ENCODE results near the gene HHATL.

Gene HHATL

DNA sequence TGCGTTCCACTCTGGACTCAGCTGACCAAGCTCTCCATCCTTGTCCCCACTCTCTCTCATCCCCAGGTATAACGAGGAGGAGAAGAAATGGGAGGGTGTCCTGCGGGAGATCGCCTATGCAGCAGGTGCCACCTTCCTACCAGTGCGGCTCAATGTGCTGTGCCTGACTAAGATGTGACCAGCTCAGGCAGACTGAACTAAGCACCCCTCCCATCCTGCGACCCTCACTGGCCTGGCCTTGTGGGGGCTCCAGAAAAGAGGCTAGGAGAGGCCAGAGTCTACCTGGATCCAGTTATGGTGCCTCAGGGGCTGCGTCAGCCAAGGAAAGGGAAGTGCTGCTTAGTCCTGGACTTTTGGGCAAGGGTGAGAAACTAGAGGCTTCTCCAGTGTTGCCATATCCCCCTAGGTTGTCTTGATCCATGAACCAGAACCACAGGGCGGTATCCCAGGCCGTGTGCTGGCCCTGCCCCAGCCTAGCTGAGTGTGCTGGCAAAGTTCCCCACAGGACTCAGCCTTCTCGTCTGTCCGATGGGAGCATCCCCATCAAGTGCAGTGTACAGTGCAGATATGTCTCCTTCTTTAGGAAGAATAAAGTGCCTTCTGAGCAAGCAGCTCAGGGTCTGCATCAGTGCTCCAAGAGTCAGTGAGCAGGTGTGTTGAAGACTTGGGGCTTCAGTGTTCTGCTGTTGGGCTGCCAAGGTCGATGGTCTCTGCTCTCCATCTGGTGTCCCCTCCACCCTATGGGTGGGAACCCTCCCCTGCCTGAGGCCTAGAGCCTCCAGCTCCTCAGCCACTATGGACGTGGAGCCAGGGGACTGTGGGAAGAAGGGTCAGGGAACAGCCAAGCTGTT, 10.6 kb downstream of the HHATL start:
- TF ChIP-seq GATA3 (IDR thresholded peaks at IDR 0.05; ENCODE audit: low read depth, low read length) (no peak), GATA2 (IDR thresholded peaks at IDR 0.05; ENCODE audit: low read depth, low read length) (no peak)

DNA sequence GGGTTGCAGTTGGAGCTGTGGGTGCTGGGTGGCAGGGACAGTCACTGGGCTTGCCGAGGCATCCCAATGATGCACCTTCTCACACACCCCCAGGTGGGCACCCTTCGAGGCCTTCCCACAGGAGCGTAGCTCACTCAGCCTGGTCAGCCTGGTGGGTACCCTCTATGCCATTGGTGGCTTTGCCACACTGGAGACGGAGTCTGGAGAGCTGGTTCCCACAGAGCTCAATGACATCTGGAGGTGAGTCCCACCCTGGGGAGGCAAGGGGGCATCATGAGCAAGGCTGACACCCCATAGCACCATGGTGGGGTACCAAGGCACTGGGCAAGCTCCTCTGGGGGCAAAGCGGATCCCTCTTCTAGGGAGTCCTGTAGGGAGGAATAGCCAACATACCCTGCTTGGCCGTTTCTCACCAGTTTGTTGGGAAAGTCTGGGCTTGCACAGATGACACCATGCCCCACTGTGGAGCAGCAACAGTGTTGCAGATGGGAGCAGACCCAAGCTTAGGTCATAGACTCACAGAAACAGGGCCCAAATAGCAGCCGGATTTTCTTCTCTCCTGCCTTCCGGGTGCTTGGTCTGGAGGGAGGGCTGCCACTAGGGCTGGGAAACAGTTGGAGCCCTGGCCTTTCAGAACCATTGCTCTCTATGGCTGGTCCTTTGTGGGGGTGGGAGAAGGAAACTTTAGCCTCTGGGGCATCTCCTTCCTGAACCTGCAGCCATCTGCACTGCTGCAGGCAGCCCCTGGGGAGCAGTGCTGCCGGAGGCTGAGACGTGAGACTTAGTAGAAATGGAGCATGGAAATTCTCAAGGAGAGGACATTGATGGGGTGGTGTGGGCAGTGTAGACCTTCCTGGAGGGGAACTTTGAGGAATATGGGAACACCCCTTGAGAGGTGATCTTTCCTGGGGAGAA, 11.6 kb downstream of the HHATL start:
- TF ChIP-seq GATA3 (IDR thresholded peaks at IDR 0.05; ENCODE audit: low read depth, low read length): no peak
- no peak for TF ChIP-seq GATA2 (IDR thresholded peaks at IDR 0.05; ENCODE audit: low read depth, low read length)

DNA sequence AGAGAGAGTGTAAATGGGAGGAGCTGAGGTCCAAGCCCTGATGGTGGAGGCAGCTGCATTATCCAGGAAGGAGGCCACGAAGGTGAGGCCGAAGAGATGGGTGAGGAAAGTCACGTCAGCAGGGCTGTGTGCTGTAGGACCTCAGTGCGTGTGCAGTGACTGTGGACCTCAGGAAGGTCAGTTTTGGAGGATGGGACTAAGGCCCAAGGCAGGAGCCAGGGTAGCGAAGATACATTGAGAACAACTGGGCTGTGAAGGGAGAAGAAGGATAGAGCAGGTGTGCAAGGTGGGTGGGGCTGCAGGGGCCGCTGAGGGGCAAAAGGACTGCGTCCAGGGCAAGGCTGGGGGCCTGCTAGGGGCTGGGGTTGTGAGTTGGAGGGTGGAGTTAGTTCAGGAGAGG, 12.4 kb downstream of the HHATL start:
- TF ChIP-seq GATA3 (IDR thresholded peaks at IDR 0.05; ENCODE audit: low read depth, low read length) (no peak), GATA2 (IDR thresholded peaks at IDR 0.05; ENCODE audit: low read depth, low read length) (no peak)

DNA sequence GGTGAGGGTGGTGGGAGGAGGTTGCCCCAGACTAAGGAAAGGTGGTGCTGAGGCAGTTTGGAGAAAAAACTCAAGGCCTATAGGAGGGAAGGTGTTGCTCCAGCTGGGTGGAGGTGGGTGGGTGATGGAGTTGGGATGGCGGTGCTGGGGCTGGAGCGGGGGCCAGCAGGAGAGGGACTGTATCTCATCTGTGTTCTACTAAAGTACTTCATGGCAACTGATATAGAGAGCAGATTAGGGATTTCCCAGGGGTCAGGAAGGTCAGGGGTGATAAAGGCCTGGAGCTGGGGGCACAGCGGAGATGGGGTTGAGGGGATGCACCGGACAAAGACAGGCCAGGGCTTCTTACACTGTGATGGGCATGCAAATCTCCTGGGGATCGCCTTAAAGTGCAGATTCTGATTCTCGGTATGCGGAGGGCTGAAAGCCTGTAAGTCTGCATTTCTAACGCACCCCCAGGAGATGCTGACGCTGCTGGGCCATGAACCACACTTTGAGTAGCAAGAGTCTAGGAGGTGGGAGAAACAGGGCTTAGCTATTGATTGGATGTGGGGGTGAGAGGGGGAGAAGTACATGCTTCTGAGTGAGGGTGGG, 13.1 kb downstream of the HHATL start:
- TF ChIP-seq GATA3 (IDR thresholded peaks at IDR 0.05; ENCODE audit: low read depth, low read length) (no peak), GATA2 (IDR thresholded peaks at IDR 0.05; ENCODE audit: low read depth, low read length) (no peak)

DNA sequence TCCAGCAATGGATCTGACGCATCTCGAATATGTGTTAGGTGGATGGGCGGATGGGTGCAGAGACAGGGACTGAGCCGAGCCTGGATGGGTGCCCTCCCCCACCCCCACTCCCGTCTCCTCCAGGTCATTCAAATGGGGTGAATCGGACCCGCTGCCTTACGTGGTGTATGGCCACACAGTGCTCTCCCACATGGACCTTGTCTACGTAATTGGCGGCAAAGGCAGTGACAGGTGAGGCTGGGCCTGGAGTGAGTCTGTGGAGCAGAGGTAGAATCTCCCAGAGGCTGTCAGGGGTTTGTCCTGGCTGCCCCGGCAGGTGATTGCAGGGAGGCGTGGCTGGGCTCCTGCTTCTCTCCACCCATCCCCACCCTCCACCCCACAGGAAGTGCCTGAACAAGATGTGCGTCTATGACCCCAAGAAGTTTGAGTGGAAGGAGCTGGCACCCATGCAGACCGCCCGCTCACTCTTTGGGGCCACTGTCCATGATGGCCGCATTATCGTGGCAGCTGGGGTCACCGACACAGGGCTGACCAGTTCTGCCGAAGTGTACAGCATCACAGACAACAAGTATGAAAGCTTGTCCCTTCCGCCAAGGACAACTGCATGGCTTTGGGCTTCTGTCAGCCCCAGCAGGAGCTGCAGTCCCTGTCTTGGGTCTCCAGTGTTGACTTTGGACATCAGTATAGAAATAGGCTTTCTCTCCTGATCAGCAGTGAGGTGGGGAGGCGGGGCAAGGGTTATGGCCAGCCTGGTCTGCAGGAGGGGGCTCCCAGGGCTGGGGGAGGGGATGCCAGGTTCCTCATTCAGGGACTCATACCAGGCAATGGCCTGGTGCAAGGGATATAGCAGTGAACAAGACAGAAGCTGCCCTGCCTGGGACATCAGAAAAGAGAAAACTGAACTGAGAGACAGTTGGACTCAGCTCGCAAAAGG, 13.8 kb downstream of the HHATL start:
- no peak for TF ChIP-seq GATA3 (IDR thresholded peaks at IDR 0.05; ENCODE audit: low read depth, low read length)
- no peak for TF ChIP-seq GATA2 (IDR thresholded peaks at IDR 0.05; ENCODE audit: low read depth, low read length)

DNA sequence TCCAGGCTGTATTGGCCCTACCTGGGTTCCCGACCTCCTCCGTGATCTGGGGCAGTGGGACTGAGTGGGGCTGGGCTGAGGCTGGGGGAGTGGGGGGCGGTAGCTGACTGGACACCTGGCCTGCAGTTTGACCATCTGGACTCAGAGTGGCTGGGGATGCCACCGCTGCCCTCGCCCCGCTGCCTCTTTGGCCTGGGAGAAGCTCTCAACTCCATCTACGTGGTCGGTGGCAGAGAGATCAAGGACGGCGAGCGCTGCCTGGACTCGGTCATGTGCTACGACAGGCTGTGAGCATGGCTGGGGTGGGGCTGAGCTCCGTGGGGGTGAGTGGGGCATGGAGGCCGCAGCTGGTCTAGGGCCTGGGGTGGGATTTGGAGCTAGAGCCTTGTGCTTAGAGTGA, 14.6 kb downstream of the HHATL start:
- no peak for TF ChIP-seq GATA3 (IDR thresholded peaks at IDR 0.05; ENCODE audit: low read depth, low read length)

DNA sequence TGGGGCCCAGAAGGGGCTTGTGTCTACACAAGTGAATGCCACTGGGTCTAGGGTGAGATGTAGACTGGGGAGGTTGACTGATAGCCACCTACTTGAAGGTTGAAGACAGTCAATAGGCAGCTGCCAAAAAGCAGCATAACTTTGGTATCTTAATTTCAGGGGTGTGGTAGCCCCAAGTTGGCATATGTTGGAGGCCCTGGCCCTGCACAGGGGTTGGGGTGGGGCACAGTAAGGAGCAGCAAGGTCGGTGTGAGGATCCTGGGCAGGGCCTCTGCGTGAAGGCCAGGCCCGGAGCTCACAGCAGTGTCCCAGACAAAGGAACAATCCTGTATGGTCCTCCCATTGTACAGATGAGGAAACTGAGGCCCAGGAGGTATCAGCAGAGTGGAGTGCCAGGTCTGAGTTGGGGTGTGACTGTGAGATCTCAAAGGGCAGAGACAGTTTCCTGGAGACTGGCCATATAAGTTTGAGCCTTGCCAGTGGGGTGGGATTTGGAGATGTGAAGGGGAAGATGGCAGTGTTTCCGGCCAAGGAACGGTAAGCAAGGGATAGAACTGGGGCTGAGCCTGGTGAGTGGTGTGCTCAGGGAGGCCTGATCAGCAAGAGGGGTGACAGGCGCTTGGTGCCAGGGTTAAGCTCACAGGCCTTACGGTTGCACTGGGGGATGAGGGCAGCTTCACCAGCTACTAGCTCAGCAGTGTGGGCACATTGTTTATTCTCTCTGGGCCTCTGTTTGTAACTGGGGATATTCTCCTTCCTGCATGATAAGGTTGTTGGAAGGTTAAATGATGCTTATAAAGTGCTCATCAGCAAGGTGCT, 15.6 kb downstream of the HHATL start:
- TF ChIP-seq GATA2 (IDR thresholded peaks at IDR 0.05; ENCODE audit: low read depth, low read length): no peak
- no peak for TF ChIP-seq GATA3 (IDR thresholded peaks at IDR 0.05; ENCODE audit: low read depth, low read length)

DNA sequence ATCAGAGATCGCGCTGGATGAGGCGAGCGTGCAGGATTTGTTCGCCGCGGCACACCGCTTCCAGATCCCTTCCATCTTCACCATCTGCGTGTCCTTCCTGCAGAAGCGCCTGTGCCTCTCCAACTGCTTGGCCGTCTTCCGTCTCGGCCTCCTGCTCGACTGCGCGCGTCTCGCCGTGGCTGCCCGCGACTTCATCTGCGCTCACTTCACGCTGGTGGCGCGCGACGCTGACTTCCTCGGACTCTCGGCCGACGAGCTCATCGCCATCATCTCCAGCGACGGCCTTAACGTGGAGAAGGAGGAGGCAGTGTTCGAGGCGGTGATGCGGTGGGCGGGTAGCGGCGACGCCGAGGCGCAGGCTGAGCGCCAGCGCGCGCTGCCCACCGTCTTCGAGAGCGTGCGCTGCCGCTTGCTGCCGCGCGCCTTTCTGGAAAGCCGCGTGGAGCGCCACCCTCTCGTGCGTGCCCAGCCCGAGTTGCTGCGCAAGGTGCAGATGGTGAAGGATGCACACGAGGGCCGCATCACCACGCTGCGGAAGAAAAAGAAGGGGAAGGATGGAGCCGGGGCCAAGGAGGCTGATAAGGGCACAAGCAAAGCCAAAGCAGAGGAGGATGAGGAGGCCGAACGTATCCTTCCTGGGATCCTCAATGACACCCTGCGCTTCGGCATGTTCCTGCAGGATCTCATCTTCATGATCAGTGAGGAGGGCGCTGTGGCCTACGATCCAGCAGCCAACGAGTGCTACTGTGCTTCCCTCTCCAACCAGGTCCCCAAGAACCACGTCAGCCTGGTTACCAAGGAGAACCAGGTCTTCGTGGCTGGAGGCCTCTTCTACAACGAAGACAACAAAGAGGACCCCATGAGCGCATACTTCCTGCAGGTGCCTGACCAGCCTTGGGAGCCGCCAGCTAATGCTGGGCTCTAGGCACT, 16.4 kb downstream of the HHATL start:
- TF ChIP-seq GATA3 (IDR thresholded peaks at IDR 0.05; ENCODE audit: low read depth, low read length) (no peak), GATA2 (IDR thresholded peaks at IDR 0.05; ENCODE audit: low read depth, low read length) (no peak)

DNA sequence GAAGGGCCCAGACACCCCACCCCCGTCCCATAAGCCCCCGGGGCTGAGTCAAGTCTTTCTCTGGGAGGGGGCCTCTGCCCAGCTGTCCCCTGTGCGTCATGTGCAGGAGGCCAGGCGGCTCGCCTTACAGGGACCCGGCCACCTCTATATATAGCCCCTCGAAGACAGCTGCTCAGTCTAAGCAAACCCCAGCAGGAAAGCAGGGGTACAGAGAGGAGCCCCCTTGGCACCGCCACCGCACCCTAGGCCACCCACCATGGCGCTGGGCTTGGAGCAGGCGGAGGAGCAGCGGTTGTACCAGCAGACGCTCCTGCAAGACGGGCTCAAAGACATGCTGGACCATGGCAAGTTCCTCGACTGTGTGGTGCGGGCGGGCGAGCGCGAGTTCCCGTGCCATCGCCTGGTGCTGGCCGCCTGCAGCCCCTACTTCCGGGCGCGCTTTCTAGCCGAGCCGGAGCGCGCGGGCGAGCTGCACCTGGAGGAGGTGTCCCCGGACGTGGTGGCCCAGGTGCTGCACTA, 17.2 kb downstream of the HHATL start, which contains the start of gene KLHL40:
KLHL40 (plus strand) TSS at position 175 of the 519 bp plus-strand sequence; CDS start at position 257, 82 bp downstream.
- no peak for TF ChIP-seq GATA3 (IDR thresholded peaks at IDR 0.05; ENCODE audit: low read depth, low read length)
- TF ChIP-seq GATA2 (IDR thresholded peaks at IDR 0.05; ENCODE audit: low read depth, low read length): no peak

DNA sequence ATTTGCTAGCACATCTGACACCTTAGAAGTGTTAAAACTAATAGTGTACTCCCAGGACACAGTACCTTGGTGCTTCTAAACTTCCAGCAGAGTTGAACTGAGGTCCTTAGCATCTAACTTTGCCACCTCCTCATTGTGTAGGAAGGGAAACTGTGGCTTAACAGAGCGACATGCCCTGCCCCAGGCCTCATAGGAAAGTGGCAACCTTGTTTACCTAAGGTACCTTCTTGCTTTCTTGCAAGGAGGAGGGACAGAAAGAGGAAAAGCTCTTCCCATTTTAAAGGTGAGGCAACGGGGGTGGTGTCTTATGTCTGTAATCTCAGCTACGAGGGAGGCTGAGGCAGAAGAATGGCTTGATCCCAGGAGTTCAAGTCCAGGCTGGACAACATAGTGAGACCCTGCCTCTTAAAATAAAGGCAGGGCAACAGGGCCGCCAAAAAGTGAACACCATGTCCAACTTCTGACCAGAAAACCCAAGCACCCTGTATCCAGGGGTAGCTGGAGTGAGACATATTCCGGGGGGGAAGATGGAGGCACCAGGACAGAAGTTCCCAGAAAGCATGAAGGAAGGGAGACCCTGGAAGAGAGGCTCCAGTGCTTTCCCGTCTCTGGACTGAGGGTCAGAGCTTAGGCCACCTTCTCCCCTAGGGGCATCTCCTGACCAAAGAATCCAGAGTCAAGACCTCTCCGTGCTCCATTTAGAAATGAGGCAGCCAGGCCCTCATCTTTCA, 17.8 kb downstream of the HHATL start:
- TF ChIP-seq GATA2 (IDR thresholded peaks at IDR 0.05; ENCODE audit: low read depth, low read length): no peak
- no peak for TF ChIP-seq GATA3 (IDR thresholded peaks at IDR 0.05; ENCODE audit: low read depth, low read length)

Measured in SH-SY5Y (cell line).